T-helper 17 cell (primary cell): Measurements from ENCODE around the gene MOSPD2. TPM values are rescaled to one million over a fixed set of nuclear protein-coding genes. Genes with fewer than 3 reads are reported as not detected.

Experiments
- ATAC-seq: fragments of 150-1000 bp; cut with Tn5 transposase; 2 replicates; pipeline ENCODE4 v1.10.0; 2021; ENCODE audit warnings: mild to moderate bottlenecking, moderate library complexity
- DNase-seq, 3 donors: peaks; one replicate each; pipeline versions ENCODE4 v3.0.0 to v3.0.0-alpha.2; 2020 to 2021
- H3K9me3 ChIP-seq: one replicate; pipeline ENCODE4 v1.7.0; 2013; ENCODE audit warnings: low read length, mild to moderate bottlenecking; ENCODE audit not compliant: control insufficient read depth, poor library complexity, severe bottlenecking
- H3K27ac Mint-ChIP-seq: one replicate; pipeline ENCODE4 v1.8.0; 2022; ENCODE audit warnings: mild to moderate bottlenecking, moderate library complexity, mixed read lengths
- H3K27me3 Mint-ChIP-seq: one replicate; pipeline ENCODE4 v1.8.0; 2022; ENCODE audit warnings: mixed read lengths
- H3K36me3 Mint-ChIP-seq: one replicate; pipeline ENCODE4 v1.8.0; 2022; ENCODE audit warnings: low read depth, mixed read lengths
- H3K4me1 Mint-ChIP-seq: one replicate; pipeline ENCODE4 v1.8.0; 2022; ENCODE audit warnings: mild to moderate bottlenecking, mixed read lengths
- H3K4me3 Mint-ChIP-seq: one replicate; pipeline ENCODE4 v1.8.0; 2022; ENCODE audit warnings: mild to moderate bottlenecking, moderate library complexity, mixed read lengths
- total RNA-seq, 4 donors: library from RNA in 2 of 4; stranded (reverse) in 2 of 4; gene quantifications; one replicate each; pipeline ENCODE4 v1.2.3 and lab custom pipeline; 2022 to 2026

The MOSPD2 gene
- total RNA-seq, 2 donors from 2014 or later, result 6.2 to 7.4 TPM

GRCh38 chrX:14875624-14876023, 2.4 kb downstream of the MOSPD2 start:
- H3K36me3 Mint-ChIP-seq, result peaks cover 2% of the 10 kb centered on the region
- no peaks in the 10 kb centered on the region for H3K9me3 ChIP-seq
- no peaks in the 10 kb centered on the region for H3K4me1 Mint-ChIP-seq
- no peak for DNase-seq
- H3K4me3 Mint-ChIP-seq, result no peak overlapping the region
- ATAC-seq, result no peak
- no peak overlapping the region for H3K27ac Mint-ChIP-seq
- no peaks in the 10 kb centered on the region for H3K27me3 Mint-ChIP-seq

DNA sequence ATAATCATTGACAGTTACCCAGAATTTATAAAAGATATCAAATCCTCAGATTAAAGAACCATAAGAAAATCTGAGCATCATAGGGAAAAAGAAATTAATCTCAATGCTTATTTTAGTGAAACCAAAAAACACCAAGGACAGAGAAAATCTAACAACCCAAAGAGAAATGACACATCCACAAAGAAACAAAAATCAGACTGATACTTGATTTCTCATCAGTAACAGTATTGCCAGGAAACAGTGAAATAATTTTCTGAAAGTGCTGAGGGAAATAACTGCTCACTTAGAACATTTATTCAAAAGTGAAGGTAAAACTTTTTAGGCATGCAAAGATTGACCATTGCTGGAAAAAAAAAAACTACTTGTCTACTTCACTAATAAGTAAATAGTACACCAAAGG, 10.6 kb downstream of the MOSPD2 start:
- H3K4me1 Mint-ChIP-seq, result peaks cover 4% of the 10 kb centered on the region
- H3K27me3 Mint-ChIP-seq, result no peaks in the 10 kb centered on the region
- no peaks in the 10 kb centered on the region for H3K36me3 Mint-ChIP-seq
- H3K27ac Mint-ChIP-seq, result no peak overlapping the region
- no peak for ATAC-seq
- H3K9me3 ChIP-seq, result no peaks in the 10 kb centered on the region
- DNase-seq, result no peak
- no peak overlapping the region for H3K4me3 Mint-ChIP-seq

DNA sequence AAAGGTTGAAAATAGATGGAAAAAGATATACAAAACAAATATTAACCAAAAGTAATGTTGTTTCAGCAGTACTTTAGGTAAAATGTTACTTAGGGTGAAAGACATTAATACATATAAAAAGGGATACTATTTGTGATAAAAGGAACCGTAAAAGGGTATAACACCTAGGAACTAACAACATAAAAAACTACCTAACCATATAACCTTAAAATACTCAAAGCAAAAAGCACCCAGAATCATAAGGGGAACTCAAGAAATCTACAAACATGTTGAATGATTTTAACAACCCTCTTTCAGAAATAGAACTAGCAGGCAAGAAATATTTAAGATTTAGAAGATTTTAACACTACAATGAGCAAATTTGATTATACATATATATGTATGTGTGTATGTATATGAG, 11.5 kb downstream of the MOSPD2 start:
- Mint-ChIP-seq H3K27me3 (no peaks in the 10 kb centered on the region), H3K4me3 (no peak overlapping the region), H3K27ac (peak overlapping the region; percentile 16), H3K4me1 (peaks cover 7% of the 10 kb centered on the region), H3K36me3 (no peaks in the 10 kb centered on the region)
- DNase-seq (no peak), ATAC-seq (no peak)
- H3K9me3 ChIP-seq, result no peaks in the 10 kb centered on the region

DNA sequence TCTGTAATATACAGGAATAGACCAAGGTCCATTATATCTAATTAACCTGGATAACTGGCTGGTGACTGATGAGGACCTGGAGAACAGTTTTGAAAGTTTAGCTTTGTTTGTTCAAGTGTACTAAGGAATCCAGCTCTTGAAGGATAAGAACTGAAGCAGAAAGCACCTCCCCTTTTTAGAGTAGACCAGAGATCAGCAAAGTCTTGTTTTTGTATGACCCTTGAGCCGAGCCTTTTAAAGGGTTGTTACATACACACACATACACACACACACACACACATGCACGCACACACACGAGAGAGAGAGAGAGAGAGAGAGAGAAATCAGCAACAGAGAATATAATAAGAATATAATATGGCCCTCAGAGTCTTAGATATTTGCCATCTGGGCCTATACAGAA, 13.0 kb downstream of the MOSPD2 start:
- ATAC-seq, result no peak
- peaks cover 2% of the 10 kb centered on the region for H3K36me3 Mint-ChIP-seq

GRCh38 chrX:14896273-14896672, 23.1 kb downstream of the MOSPD2 start:
- DNase-seq, result no peak
- H3K36me3 Mint-ChIP-seq, result peaks cover 8% of the 10 kb centered on the region
- no peaks in the 10 kb centered on the region for H3K27me3 Mint-ChIP-seq
- H3K9me3 ChIP-seq, result no peaks in the 10 kb centered on the region
- no peaks in the 10 kb centered on the region for H3K4me1 Mint-ChIP-seq
- no peak overlapping the region for H3K27ac Mint-ChIP-seq
- no peak overlapping the region for H3K4me3 Mint-ChIP-seq
- ATAC-seq, result no peak

More for the DNA sequence above, 13.0 kb downstream of the MOSPD2 start:
- H3K27me3 Mint-ChIP-seq, result no peaks in the 10 kb centered on the region
- H3K9me3 ChIP-seq, result no peaks in the 10 kb centered on the region
- DNase-seq, result no peak
- H3K4me3 Mint-ChIP-seq, result no peak overlapping the region
- peaks cover 10% of the 10 kb centered on the region for H3K4me1 Mint-ChIP-seq
- no peak overlapping the region for H3K27ac Mint-ChIP-seq

- no peak for ATAC-seq
- Mint-ChIP-seq H3K27ac (no peak overlapping the region), H3K36me3 (peaks cover 8% of the 10 kb centered on the region), H3K4me3 (no peak overlapping the region), H3K27me3 (no peaks in the 10 kb centered on the region), H3K4me1 (no peaks in the 10 kb centered on the region)
- no peak for DNase-seq
- no peaks in the 10 kb centered on the region for H3K9me3 ChIP-seq
Observed at GRCh38 chrX:14897042-14897441, 23.8 kb downstream of the MOSPD2 start.

DNA sequence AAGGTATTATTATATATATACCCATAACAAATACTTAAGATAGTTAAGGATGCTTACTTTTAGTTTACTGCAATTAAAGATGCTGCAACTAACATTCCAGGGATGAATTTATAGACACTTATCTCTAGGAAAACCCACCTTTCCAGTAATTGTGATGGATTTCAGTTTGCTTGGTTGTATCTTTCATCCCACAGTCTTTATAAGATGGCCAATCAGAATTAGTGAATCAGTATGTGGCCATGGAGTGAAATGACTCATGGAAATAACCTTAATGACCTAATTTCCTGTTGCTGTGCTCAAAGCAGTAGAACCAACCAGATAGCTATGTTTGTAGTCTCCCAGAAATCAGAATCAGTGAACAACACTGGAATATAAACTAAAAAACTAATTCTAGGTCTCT, 26.4 kb downstream of the MOSPD2 start:
- ATAC-seq, result no peak
- H3K27ac Mint-ChIP-seq, result no peak overlapping the region
- no peak overlapping the region for H3K4me3 Mint-ChIP-seq
- H3K4me1 Mint-ChIP-seq, result no peaks in the 10 kb centered on the region
- no peak for DNase-seq
- H3K9me3 ChIP-seq, result no peaks in the 10 kb centered on the region
- H3K27me3 Mint-ChIP-seq, result no peaks in the 10 kb centered on the region
- H3K36me3 Mint-ChIP-seq, result peaks cover 10% of the 10 kb centered on the region

GRCh38 chrX:14902537-14902936, 29.3 kb downstream of the MOSPD2 start:
- H3K4me1 Mint-ChIP-seq, result no peaks in the 10 kb centered on the region
- no peaks in the 10 kb centered on the region for H3K27me3 Mint-ChIP-seq
- H3K27ac Mint-ChIP-seq, result no peak overlapping the region
- H3K36me3 Mint-ChIP-seq, result peaks cover 2% of the 10 kb centered on the region
- ATAC-seq, result no peak
- no peak overlapping the region for H3K4me3 Mint-ChIP-seq
- no peak for DNase-seq
- H3K9me3 ChIP-seq, result no peaks in the 10 kb centered on the region

DNA sequence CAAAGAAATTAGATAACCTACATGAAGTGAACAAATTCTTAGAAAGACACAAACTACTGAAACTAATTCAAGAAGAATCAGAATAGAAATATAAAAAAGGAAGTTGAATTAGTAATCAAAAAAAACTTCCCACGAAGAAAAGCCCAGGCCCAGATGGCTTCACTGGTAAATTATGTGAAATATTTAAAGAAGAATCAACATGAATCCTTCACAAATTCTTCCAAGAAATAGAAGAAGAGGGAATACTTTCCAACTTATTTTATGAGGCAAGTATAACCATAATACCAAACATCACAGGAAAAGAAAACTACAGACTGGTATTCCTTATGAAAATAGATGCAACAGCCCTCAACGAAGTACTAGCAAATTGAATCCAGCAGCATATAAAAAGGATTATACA, 30.7 kb downstream of the MOSPD2 start:
- no peaks in the 10 kb centered on the region for H3K4me1 Mint-ChIP-seq
- no peaks in the 10 kb centered on the region for H3K9me3 ChIP-seq
- no peak overlapping the region for H3K27ac Mint-ChIP-seq
- ATAC-seq (no peak), DNase-seq (no peak)
- no peaks in the 10 kb centered on the region for H3K27me3 Mint-ChIP-seq
- H3K36me3 Mint-ChIP-seq, result peaks cover 2% of the 10 kb centered on the region
- no peak overlapping the region for H3K4me3 Mint-ChIP-seq

DNA sequence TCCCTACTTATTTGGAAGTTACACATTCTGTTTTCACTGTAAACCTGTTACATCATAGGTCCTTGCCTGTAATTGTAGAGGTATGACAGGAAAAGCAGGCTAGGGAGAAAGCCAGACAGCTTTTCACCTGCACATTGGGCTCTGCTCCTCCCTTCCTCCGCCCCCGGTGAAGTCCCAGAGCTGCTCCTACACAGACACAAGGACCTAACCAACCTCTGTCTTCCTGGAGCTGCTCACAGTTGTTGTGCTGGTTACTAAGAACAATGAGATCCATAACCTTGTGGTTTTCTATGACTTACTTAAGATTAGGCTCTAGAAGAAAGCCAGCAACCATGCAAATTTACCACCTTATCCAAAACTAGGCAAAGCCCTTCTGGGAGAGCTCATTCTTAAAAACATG, 40.0 kb downstream of the MOSPD2 start:
- no peak overlapping the region for H3K27ac Mint-ChIP-seq
- peaks cover 2% of the 10 kb centered on the region for H3K36me3 Mint-ChIP-seq

DNA sequence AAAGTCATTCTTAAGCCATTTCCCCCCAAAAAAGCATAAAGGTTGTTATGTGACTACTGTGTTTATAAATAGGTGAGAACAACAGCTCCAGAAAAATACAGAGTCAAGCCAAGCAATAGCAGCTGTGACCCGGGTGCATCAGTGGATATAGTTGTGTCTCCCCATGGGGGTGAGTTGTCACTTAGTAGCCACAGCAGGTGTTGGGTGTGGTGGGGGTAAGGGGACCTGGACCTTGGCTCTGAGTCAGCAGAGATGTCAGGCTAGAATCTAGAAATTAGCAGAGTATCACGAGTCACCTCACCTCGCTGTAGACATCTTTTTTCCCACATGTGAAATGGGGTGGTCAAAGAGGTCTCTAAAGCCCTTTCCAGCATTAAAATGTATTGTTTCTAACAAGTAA, 42.4 kb downstream of the MOSPD2 start:
- H3K9me3 ChIP-seq, result no peaks in the 10 kb centered on the region
- no peak for ATAC-seq
- H3K36me3 Mint-ChIP-seq, result peaks cover 2% of the 10 kb centered on the region
- no peak overlapping the region for H3K4me3 Mint-ChIP-seq
- H3K4me1 Mint-ChIP-seq, result no peaks in the 10 kb centered on the region
- H3K27me3 Mint-ChIP-seq, result no peaks in the 10 kb centered on the region
- no peak for DNase-seq
- no peak overlapping the region for H3K27ac Mint-ChIP-seq

More for the DNA sequence above, 40.0 kb downstream of the MOSPD2 start:
- DNase-seq (no peak), ATAC-seq (no peak)
- H3K4me1 Mint-ChIP-seq, result no peaks in the 10 kb centered on the region
- no peaks in the 10 kb centered on the region for H3K9me3 ChIP-seq
- no peaks in the 10 kb centered on the region for H3K27me3 Mint-ChIP-seq
- H3K4me3 Mint-ChIP-seq, result no peak overlapping the region

GRCh38 chrX:14916017-14916674, 42.9 kb downstream of the MOSPD2 start:
- H3K27ac Mint-ChIP-seq, result no peak overlapping the region
- DNase-seq, result no peak
- ATAC-seq, result no peak
- H3K27me3 Mint-ChIP-seq, result no peaks in the 10 kb centered on the region
- H3K4me3 Mint-ChIP-seq, result no peak overlapping the region
- H3K36me3 Mint-ChIP-seq, result peaks cover 2% of the 10 kb centered on the region
- no peaks in the 10 kb centered on the region for H3K9me3 ChIP-seq
- H3K4me1 Mint-ChIP-seq, result no peaks in the 10 kb centered on the region

GRCh38 chrX:14919407-14919806, 46.2 kb downstream of the MOSPD2 start:
- no peak for ATAC-seq
- H3K4me3 Mint-ChIP-seq, result no peak overlapping the region
- no peaks in the 10 kb centered on the region for H3K27me3 Mint-ChIP-seq
- H3K27ac Mint-ChIP-seq, result no peak overlapping the region
- H3K4me1 Mint-ChIP-seq, result no peaks in the 10 kb centered on the region
- no peaks in the 10 kb centered on the region for H3K9me3 ChIP-seq
- peaks cover 2% of the 10 kb centered on the region for H3K36me3 Mint-ChIP-seq
- DNase-seq, result no peak

DNA sequence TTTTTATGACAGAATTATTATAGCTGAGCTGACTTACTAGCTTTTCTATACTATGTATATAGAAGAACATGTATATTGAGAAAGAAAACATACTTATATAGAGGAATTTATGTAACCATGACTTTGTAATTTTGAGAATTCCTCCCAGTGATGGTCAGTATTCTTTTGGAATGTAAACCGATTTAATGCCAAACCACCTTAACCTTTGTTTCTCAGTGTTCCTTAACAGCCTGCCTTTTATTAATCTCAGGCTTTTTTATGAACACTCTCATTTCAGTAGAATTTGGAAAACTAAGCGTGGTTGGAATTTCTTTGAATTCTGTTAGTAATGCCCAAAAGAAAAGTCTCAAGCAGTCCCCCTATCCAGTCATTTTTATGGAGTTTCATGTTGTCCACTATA, 47.0 kb downstream of the MOSPD2 start:
- H3K9me3 ChIP-seq, result no peaks in the 10 kb centered on the region
- Mint-ChIP-seq H3K27ac (no peak overlapping the region), H3K4me1 (no peaks in the 10 kb centered on the region), H3K4me3 (no peak overlapping the region), H3K27me3 (no peaks in the 10 kb centered on the region), H3K36me3 (peaks cover 2% of the 10 kb centered on the region)
- DNase-seq (no peak), ATAC-seq (no peak)
